ENCODE results near the gene RB1.
"Not testable (repeated sequence)": the region's sequence is repeated elsewhere in the genome, so short reads cannot be mapped to it uniquely, and the experiment has no call there.

The RB1 gene

GRCh38 chr13:48355524-48355923, 52.0 kb downstream of the RB1 start:
- DNase-seq, result not testable (repeated sequence)

- no peak for DNase-seq
Measured at GRCh38 chr13:48356750-48357149, 53.2 kb downstream of the RB1 start.

GRCh38 chr13:48369988-48370387, 66.4 kb downstream of the RB1 start:
- no peak for DNase-seq

GRCh38 chr13:48370815-48371214, 67.3 kb downstream of the RB1 start:
- no peak for DNase-seq

- no peak for DNase-seq
Measured at GRCh38 chr13:48377857-48378256, 74.3 kb downstream of the RB1 start.

- no peak for DNase-seq
Measured at GRCh38 chr13:48380581-48380980, 77.0 kb downstream of the RB1 start.

- DNase-seq, result no peak
Measured at GRCh38 chr13:48383384-48383783, 79.8 kb downstream of the RB1 start.

GRCh38 chr13:48386816-48387215, 83.3 kb downstream of the RB1 start:
- no peak for DNase-seq

- DNase-seq, result no peak
Measured at GRCh38 chr13:48391257-48391656, 87.7 kb downstream of the RB1 start.

- no peak for DNase-seq
Measured at GRCh38 chr13:48393030-48393697, 89.6 kb downstream of the RB1 start.

GRCh38 chr13:48393698-48394085, 90.1 kb downstream of the RB1 start:
- DNase-seq, result no peak

- no peak for DNase-seq
Measured at GRCh38 chr13:48397744-48398143, 94.2 kb downstream of the RB1 start.

GRCh38 chr13:48398450-48399095, 95.0 kb downstream of the RB1 start:
- DNase-seq, result no peak

GRCh38 chr13:48400090-48400694, 96.6 kb downstream of the RB1 start:
- DNase-seq, result no peak

- DNase-seq, result no peak
Measured at GRCh38 chr13:48400850-48401291, 97.3 kb downstream of the RB1 start.

- no peak for DNase-seq
Measured at GRCh38 chr13:48401480-48401879, 97.9 kb downstream of the RB1 start.

- DNase-seq, result no peak
Measured at GRCh38 chr13:48402325-48402932, 98.9 kb downstream of the RB1 start.

- DNase-seq, result no peak
Measured at GRCh38 chr13:48403151-48403631, 99.6 kb downstream of the RB1 start.

- no peak for DNase-seq
Measured at GRCh38 chr13:48403913-48404312, 100.4 kb downstream of the RB1 start.

GRCh38 chr13:48404952-48405351, 101.4 kb downstream of the RB1 start:
- DNase-seq, result no peak

GRCh38 chr13:48405875-48406274, 102.3 kb downstream of the RB1 start:
- DNase-seq, result no peak

- DNase-seq, result no peak
Measured at GRCh38 chr13:48410199-48410598, 106.6 kb downstream of the RB1 start.

- DNase-seq, result no peak
Measured at GRCh38 chr13:48411147-48411794, 107.7 kb downstream of the RB1 start.

All from NCI-H524 (cell line).